Measurements from ENCODE around the gene MEX3C. TPM values are rescaled to one million over a fixed set of nuclear protein-coding genes. Genes with fewer than 3 reads are reported as not detected.

Gene MEX3C
- total and polyA plus RNA-seq, 2 donors (not counting 1 experiment from before 2014, with no cell fraction given): 39.8 to 41.8 TPM

DNA sequence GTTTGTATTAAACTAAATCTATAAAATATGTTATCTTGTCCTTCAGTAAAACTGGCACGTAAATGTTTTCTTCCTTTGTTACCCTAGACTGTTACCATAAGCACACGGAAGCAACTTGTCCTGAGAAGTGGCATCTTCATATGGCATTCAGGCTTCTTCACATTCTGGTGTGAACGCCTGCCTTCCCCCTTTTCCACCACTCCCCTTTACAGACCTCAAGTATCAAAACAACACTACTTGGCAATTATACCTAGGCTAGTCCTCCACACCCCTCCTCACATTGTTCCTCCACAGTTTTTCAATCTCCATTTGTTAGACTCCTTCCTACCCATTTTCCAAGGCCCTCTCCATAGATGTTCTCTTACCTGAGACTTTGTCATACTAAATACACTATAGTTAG is 2.9 kb downstream of the MEX3C start:
- Histone ChIP-seq H3K4me2 (ENCODE audit: extremely low read depth, insufficient read depth, low read length) (peak overlapping the region; percentile 90), H3K36me3 (ENCODE audit: control insufficient read depth, insufficient read depth, low read length) (no peaks in the 10 kb centered on the region), H4K20me1 (ENCODE audit: control insufficient read depth, extremely low read depth, insufficient read depth, low read length) (peaks cover 3% of the 10 kb centered on the region), H3K27ac (ENCODE audit: insufficient read depth, low read length) (no peak overlapping the region), H3K79me2 (ENCODE audit: control insufficient read depth, insufficient read depth, low read length) (peaks cover 69% of the 10 kb centered on the region), H3K27me3 (ENCODE audit: control insufficient read depth, insufficient read depth, low read length) (no peaks in the 10 kb centered on the region), H3K4me3 (replicated peaks in 1 of 4; ENCODE audit: control extremely low read depth in 1 of 4, insufficient read depth in 1 of 4, low read depth in 3 of 4, low read length in 4 of 4) (peak overlapping the region; percentile 76 to 95 (median 90)), H3K9me3 (ENCODE audit: control insufficient read depth, insufficient read depth, low read depth, low read length) (no peaks in the 10 kb centered on the region), H2AFZ (ENCODE audit: low read length) (no peak overlapping the region), H3K4me1 (ENCODE audit: control insufficient read depth, extremely low read depth, insufficient read depth, low read length) (peaks cover 2% of the 10 kb centered on the region), H3K9ac (ENCODE audit: insufficient read depth, low read length) (no peak overlapping the region)
- TF ChIP-seq, protein P1, sequence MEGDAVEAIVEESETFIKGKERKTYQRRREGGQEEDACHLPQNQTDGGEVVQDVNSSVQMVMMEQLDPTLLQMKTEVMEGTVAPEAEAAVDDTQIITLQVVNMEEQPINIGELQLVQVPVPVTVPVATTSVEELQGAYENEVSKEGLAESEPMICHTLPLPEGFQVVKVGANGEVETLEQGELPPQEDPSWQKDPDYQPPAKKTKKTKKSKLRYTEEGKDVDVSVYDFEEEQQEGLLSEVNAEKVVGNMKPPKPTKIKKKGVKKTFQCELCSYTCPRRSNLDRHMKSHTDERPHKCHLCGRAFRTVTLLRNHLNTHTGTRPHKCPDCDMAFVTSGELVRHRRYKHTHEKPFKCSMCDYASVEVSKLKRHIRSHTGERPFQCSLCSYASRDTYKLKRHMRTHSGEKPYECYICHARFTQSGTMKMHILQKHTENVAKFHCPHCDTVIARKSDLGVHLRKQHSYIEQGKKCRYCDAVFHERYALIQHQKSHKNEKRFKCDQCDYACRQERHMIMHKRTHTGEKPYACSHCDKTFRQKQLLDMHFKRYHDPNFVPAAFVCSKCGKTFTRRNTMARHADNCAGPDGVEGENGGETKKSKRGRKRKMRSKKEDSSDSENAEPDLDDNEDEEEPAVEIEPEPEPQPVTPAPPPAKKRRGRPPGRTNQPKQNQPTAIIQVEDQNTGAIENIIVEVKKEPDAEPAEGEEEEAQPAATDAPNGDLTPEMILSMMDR (conservative IDR thresholded peaks at IDR 0.05 in 1 of 2, IDR thresholded peaks at IDR 0.05 in 1 of 2; ENCODE audit: low read depth in 1 of 2, low read length in 2 of 2): no peak
- TF ChIP-seq EZH2 (IDR thresholded peaks at IDR 0.05; ENCODE audit: low read length, missing control alignments): no peak
- DNase-seq (ENCODE audit: low read depth in 2 of 2): peak in 1 of 2 donors; percentile 20

DNA sequence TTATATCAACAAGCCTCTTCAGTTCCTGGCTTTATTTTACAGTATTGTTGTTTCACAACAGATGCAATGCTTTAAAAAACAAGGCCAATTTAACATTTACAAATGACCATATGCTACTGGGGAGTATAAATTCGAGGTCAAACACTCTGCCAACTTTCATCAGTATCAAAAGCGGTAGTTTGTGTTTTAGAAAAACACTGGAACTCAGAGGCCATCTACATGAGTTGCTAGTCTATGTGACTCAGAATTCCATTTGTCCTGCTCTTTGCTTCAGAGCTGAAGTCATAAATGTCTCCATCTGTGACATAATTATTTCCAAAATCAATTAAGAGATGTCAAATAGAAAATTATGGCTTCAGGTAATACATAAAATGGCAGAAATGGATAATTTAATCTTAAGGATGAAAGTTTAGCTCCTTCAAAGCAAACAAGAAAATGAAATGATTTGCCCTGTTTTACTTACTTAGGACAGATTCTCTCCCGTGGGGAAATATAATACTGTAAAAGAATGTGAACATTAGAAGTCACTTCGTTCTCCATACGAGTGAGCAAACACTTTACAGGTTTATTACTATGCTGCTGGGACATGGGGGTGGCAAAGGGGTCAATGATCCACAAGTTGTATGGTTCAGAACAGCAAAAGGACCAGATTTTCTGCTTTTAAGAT is 3.7 kb downstream of the MEX3C start:
- H3K4me1 ChIP-seq (ENCODE audit: control insufficient read depth, extremely low read depth, insufficient read depth, low read length): peaks cover 2% of the 10 kb centered on the region
- H4K20me1 ChIP-seq (ENCODE audit: control insufficient read depth, extremely low read depth, insufficient read depth, low read length): peaks cover 3% of the 10 kb centered on the region
- no peak overlapping the region for H3K9ac ChIP-seq (ENCODE audit: insufficient read depth, low read length)
- no peaks in the 10 kb centered on the region for H3K27me3 ChIP-seq (ENCODE audit: control insufficient read depth, insufficient read depth, low read length)
- no peaks in the 10 kb centered on the region for H3K9me3 ChIP-seq (ENCODE audit: control insufficient read depth, insufficient read depth, low read depth, low read length)
- peak overlapping the region; percentile 56 for H3K4me2 ChIP-seq (ENCODE audit: extremely low read depth, insufficient read depth, low read length)
- H3K27ac ChIP-seq (ENCODE audit: insufficient read depth, low read length): no peak overlapping the region
- TF ChIP-seq, protein P1 (conservative IDR thresholded peaks at IDR 0.05 in 1 of 2, IDR thresholded peaks at IDR 0.05 in 1 of 2; ENCODE audit: low read depth in 1 of 2, low read length in 2 of 2): no peak
- no peak for TF ChIP-seq EZH2 (IDR thresholded peaks at IDR 0.05; ENCODE audit: low read length, missing control alignments)
- no peaks in the 10 kb centered on the region for H3K36me3 ChIP-seq (ENCODE audit: control insufficient read depth, insufficient read depth, low read length)
- DNase-seq (ENCODE audit: low read depth in 2 of 2): peak; percentile 44 to 54
- peaks cover 74% of the 10 kb centered on the region for H3K79me2 ChIP-seq (ENCODE audit: control insufficient read depth, insufficient read depth, low read length)
- H2AFZ ChIP-seq (ENCODE audit: low read length): no peak overlapping the region
- H3K4me3 ChIP-seq (replicated peaks in 1 of 4; ENCODE audit: control extremely low read depth in 1 of 4, insufficient read depth in 1 of 4, low read depth in 3 of 4, low read length in 4 of 4): peak overlapping the region; percentile 19 to 95 (median 82)

DNA sequence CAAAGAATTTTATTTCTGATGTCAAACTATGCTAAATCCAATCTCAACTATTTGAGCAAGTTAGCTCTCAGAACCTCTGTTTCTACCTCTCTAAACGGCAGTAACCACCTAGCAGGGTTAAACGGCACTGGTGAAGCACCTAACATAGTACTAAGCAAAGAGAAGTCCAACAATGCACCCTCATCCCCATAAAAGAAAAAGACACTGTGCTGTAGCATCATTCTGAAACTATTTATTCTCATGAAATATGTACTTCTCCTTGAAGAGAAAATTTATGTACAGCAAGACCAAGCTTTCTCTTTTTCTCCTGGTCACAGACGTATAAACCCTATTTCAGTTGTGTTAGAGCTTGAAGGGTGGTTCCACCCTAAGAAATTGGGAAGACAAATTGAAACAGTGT is 4.8 kb downstream of the MEX3C start:
- H3K27ac ChIP-seq (ENCODE audit: insufficient read depth, low read length): no peak overlapping the region

More for the DNA sequence above, 4.8 kb downstream of the MEX3C start:
- H3K4me3 ChIP-seq (replicated peaks in 1 of 4; ENCODE audit: control extremely low read depth in 1 of 4, insufficient read depth in 1 of 4, low read depth in 3 of 4, low read length in 4 of 4): peak overlapping the region in 1 of 4 experiments; percentile 9
- peaks cover 3% of the 10 kb centered on the region for H4K20me1 ChIP-seq (ENCODE audit: control insufficient read depth, extremely low read depth, insufficient read depth, low read length)
- no peak for DNase-seq (ENCODE audit: low read depth in 2 of 2)
- H2AFZ ChIP-seq (ENCODE audit: low read length): no peak overlapping the region
- no peak overlapping the region for H3K4me2 ChIP-seq (ENCODE audit: extremely low read depth, insufficient read depth, low read length)
- no peaks in the 10 kb centered on the region for H3K9me3 ChIP-seq (ENCODE audit: control insufficient read depth, insufficient read depth, low read depth, low read length)
- H3K4me1 ChIP-seq (ENCODE audit: control insufficient read depth, extremely low read depth, insufficient read depth, low read length): peaks cover 2% of the 10 kb centered on the region
- no peaks in the 10 kb centered on the region for H3K36me3 ChIP-seq (ENCODE audit: control insufficient read depth, insufficient read depth, low read length)
- H3K27me3 ChIP-seq (ENCODE audit: control insufficient read depth, insufficient read depth, low read length): no peaks in the 10 kb centered on the region
- H3K79me2 ChIP-seq (ENCODE audit: control insufficient read depth, insufficient read depth, low read length): peaks cover 83% of the 10 kb centered on the region
- H3K9ac ChIP-seq (ENCODE audit: insufficient read depth, low read length): no peak overlapping the region
- TF ChIP-seq, protein P1 (conservative IDR thresholded peaks at IDR 0.05 in 1 of 2, IDR thresholded peaks at IDR 0.05 in 1 of 2; ENCODE audit: low read depth in 1 of 2, low read length in 2 of 2): no peak
- no peak for TF ChIP-seq EZH2 (IDR thresholded peaks at IDR 0.05; ENCODE audit: low read length, missing control alignments)
